DMS153 (cell line): ENCODE measurements around the gene HSD17B2.
"Not testable (repeated sequence)": the region's sequence is repeated elsewhere in the genome, so short reads cannot be mapped to it uniquely, and the experiment has no call there.

Experiments used
- DNase-seq: peaks from one replicate; lab custom pipeline; 2025; lab: John Stamatoyannopoulos, UW

The HSD17B2 gene

GRCh38 chr16:82081264-82081663, 46.2 kb downstream of the HSD17B2 start:
- DNase-seq: no peak

- DNase-seq: no peak
Measured at GRCh38 chr16:82082097-82082496, 47.0 kb downstream of the HSD17B2 start.

GRCh38 chr16:82082543-82083244, 47.6 kb downstream of the HSD17B2 start:
- no peak for DNase-seq

- DNase-seq: no peak
Measured at GRCh38 chr16:82083710-82084353, 48.8 kb downstream of the HSD17B2 start.

- no peak for DNase-seq
Measured at GRCh38 chr16:82085011-82085779, 50.1 kb downstream of the HSD17B2 start.

- DNase-seq: no peak
Measured at GRCh38 chr16:82088483-82088882, 53.4 kb downstream of the HSD17B2 start.

GRCh38 chr16:82091241-82091640, 56.2 kb downstream of the HSD17B2 start:
- no peak for DNase-seq

GRCh38 chr16:82092711-82093110, 57.7 kb downstream of the HSD17B2 start:
- DNase-seq: no peak

- no peak for DNase-seq
Measured at GRCh38 chr16:82093666-82094300, 58.7 kb downstream of the HSD17B2 start.

- no peak for DNase-seq
Measured at GRCh38 chr16:82094942-82095540, 60.0 kb downstream of the HSD17B2 start.

GRCh38 chr16:82096641-82097040, 61.6 kb downstream of the HSD17B2 start:
- no peak for DNase-seq

GRCh38 chr16:82105107-82105506, 70.1 kb downstream of the HSD17B2 start:
- no peak for DNase-seq

GRCh38 chr16:82108100-82108499, 73.0 kb downstream of the HSD17B2 start:
- no peak for DNase-seq

GRCh38 chr16:82108774-82109173, 73.7 kb downstream of the HSD17B2 start:
- no peak for DNase-seq

GRCh38 chr16:82109266-82109665, 74.2 kb downstream of the HSD17B2 start:
- not testable (repeated sequence) for DNase-seq

- DNase-seq: no peak
Measured at GRCh38 chr16:82111944-82112343, 76.9 kb downstream of the HSD17B2 start.

- DNase-seq: no peak
Measured at GRCh38 chr16:82113741-82114140, 78.7 kb downstream of the HSD17B2 start.

- DNase-seq: no peak
Measured at GRCh38 chr16:82116535-82116934, 81.5 kb downstream of the HSD17B2 start.

- no peak for DNase-seq
Measured at GRCh38 chr16:82118749-82119148, 83.7 kb downstream of the HSD17B2 start.

GRCh38 chr16:82119405-82119804, 84.4 kb downstream of the HSD17B2 start:
- DNase-seq: no peak

GRCh38 chr16:82124651-82125050, 89.6 kb downstream of the HSD17B2 start:
- DNase-seq: no peak

GRCh38 chr16:82129881-82130280, 94.8 kb downstream of the HSD17B2 start:
- no peak for DNase-seq
